ENCODE results near the gene PAGE1.
"Not testable (repeated sequence)": the region's sequence is repeated elsewhere in the genome, so short reads cannot be mapped to it uniquely, and the experiment has no call there.

Gene PAGE1, protein sequence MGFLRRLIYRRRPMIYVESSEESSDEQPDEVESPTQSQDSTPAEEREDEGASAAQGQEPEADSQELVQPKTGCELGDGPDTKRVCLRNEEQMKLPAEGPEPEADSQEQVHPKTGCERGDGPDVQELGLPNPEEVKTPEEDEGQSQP

GRCh38 chrX:49695276-49696180, at the start of gene PAGE1:
PAGE1 (minus strand) TSS chrX:49695984; CDS start chrX:49694770, 1,214 bp downstream.
- Mint-ChIP-seq H3K36me3 (no peaks in the 10 kb centered on the region), H3K9me3 (peaks cover 2 to 8% of the 10 kb centered on the region in 2 donors), H3K27ac (no peak within 1 kb of the TSS), H3K4me1 (no peaks in the 10 kb centered on the region), H3K4me3 (no peak within 1 kb of the TSS), H3K27me3 (peaks cover 7 to 12% of the 10 kb centered on the region in 2 donors)
- DNase-seq (no peak), ATAC-seq (replicated peaks) (no peak)

GRCh38 chrX:49741501-49741900, 45.7 kb upstream of the PAGE1 start:
- not testable (repeated sequence) for DNase-seq; ATAC-seq (replicated peaks); H3K27ac Mint-ChIP-seq; H3K36me3 Mint-ChIP-seq; H3K9me3 Mint-ChIP-seq; H3K4me1 Mint-ChIP-seq; H3K4me3 Mint-ChIP-seq
- H3K27me3 Mint-ChIP-seq: peaks cover 9 to 33% of the 10 kb centered on the region in 2 donors

GRCh38 chrX:49727847-49728246, 32.1 kb upstream of the PAGE1 start:
- no peak for DNase-seq
- Mint-ChIP-seq H3K9me3 (no peaks in the 10 kb centered on the region), H3K36me3 (no peaks in the 10 kb centered on the region), H3K4me3 (no peak overlapping the region), H3K4me1 (no peaks in the 10 kb centered on the region), H3K27ac (no peak overlapping the region), H3K27me3 (peaks cover 0 to 11% of the 10 kb centered on the region in 2 donors)
- ATAC-seq (replicated peaks): no peak

GRCh38 chrX:49726966-49727365, 31.2 kb upstream of the PAGE1 start:
- Mint-ChIP-seq H3K4me1 (no peaks in the 10 kb centered on the region), H3K27ac (no peak overlapping the region), H3K9me3 (no peaks in the 10 kb centered on the region), H3K4me3 (no peak overlapping the region), H3K36me3 (no peaks in the 10 kb centered on the region), H3K27me3 (peaks cover 0 to 11% of the 10 kb centered on the region in 2 donors)
- no peak for DNase-seq
- ATAC-seq (replicated peaks): no peak

- Mint-ChIP-seq H3K27me3 (peaks cover 0 to 11% of the 10 kb centered on the region in 2 donors), H3K4me3 (no peak overlapping the region)
These were observed 30.4 kb upstream of the PAGE1 start for GRCh38 chrX:49725923-49726904.

GRCh38 chrX:49725401-49725800, 29.6 kb upstream of the PAGE1 start:
- Mint-ChIP-seq H3K9me3 (no peaks in the 10 kb centered on the region), H3K27me3 (peaks cover 0 to 5% of the 10 kb centered on the region in 2 donors), H3K36me3 (no peaks in the 10 kb centered on the region), H3K4me1 (no peaks in the 10 kb centered on the region), H3K27ac (no peak overlapping the region), H3K4me3 (no peak overlapping the region)
- ATAC-seq (replicated peaks) (no peak), DNase-seq (no peak)

More at GRCh38 chrX:49725923-49726904, 30.4 kb upstream of the PAGE1 start:
- Mint-ChIP-seq H3K36me3 (no peaks in the 10 kb centered on the region), H3K9me3 (no peaks in the 10 kb centered on the region), H3K27ac (no peak overlapping the region), H3K4me1 (no peaks in the 10 kb centered on the region)
- no peak for ATAC-seq (replicated peaks)
- DNase-seq: no peak

- not testable (repeated sequence) for H3K36me3 Mint-ChIP-seq; ATAC-seq (replicated peaks); H3K27me3 Mint-ChIP-seq; H3K9me3 Mint-ChIP-seq; H3K4me3 Mint-ChIP-seq; H3K27ac Mint-ChIP-seq; DNase-seq; H3K4me1 Mint-ChIP-seq
These were observed 24.3 kb upstream of the PAGE1 start for GRCh38 chrX:49720106-49720505.

DNA sequence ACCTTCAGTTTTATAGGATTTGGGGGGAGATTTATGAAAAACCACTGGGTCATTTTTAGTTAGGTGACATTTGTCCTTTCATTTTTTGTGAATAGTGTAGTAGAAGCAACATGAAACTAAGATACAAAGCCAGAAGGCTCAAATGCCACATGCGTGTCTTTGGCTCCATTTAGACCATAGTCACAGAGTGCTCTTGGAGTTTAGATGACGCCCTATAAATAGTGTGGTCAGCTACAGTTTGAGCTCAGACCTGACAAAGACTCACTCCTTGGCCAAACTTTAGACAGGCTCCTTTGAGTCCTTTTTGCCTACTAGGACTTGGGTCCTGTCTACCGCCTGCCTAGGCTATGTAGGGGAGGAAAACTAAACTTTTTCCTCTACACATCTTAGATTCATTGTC, 16.8 kb upstream of the PAGE1 start:
- no peak overlapping the region for H3K4me3 Mint-ChIP-seq
- no peak for ATAC-seq (replicated peaks)

GRCh38 chrX:49710744-49711319, 15.0 kb upstream of the PAGE1 start:
- Mint-ChIP-seq H3K4me1 (no peaks in the 10 kb centered on the region), H3K27me3 (peaks cover 6 to 12% of the 10 kb centered on the region in 2 donors), H3K4me3 (no peak overlapping the region), H3K9me3 (no peaks in the 10 kb centered on the region), H3K36me3 (no peaks in the 10 kb centered on the region), H3K27ac (no peak overlapping the region)
- no peak for ATAC-seq (replicated peaks)
- no peak for DNase-seq

More for the DNA sequence above, 16.8 kb upstream of the PAGE1 start:
- Mint-ChIP-seq H3K36me3 (no peaks in the 10 kb centered on the region), H3K27ac (no peak overlapping the region), H3K9me3 (no peaks in the 10 kb centered on the region), H3K27me3 (peaks cover 6 to 12% of the 10 kb centered on the region in 2 donors), H3K4me1 (no peaks in the 10 kb centered on the region)
- no peak for DNase-seq

GRCh38 chrX:49704691-49705404, 9.1 kb upstream of the PAGE1 start:
- Mint-ChIP-seq H3K4me1 (no peaks in the 10 kb centered on the region), H3K9me3 (no peaks in the 10 kb centered on the region), H3K36me3 (no peaks in the 10 kb centered on the region), H3K27me3 (peaks cover 5 to 6% of the 10 kb centered on the region in 2 donors), H3K4me3 (no peak overlapping the region), H3K27ac (no peak overlapping the region)
- ATAC-seq (replicated peaks): no peak
- no peak for DNase-seq

DNA sequence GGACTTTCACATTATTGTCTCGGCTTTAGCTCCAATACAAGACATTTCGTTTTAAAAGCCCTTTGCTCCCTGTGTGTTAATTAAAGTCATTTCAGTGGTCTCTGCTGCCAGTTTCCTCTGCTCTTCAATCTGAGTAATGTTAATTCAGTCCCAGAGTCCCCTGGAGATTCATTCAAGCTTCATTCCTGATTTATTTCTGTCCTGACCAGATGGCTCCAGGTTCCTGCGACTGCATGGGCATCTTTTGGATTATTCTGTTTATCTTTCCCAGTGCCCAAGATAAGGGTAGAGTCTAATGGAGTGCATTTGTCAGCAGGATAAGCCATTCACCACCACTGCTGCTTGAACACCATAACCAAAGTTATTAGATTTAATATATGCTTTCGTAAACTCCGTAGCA, 6.1 kb upstream of the PAGE1 start:
- Mint-ChIP-seq H3K9me3 (no peaks in the 10 kb centered on the region), H3K27me3 (peaks cover 5 to 6% of the 10 kb centered on the region in 2 donors), H3K36me3 (no peaks in the 10 kb centered on the region), H3K4me1 (no peaks in the 10 kb centered on the region), H3K4me3 (no peak overlapping the region), H3K27ac (no peak overlapping the region)
- DNase-seq (no peak), ATAC-seq (replicated peaks) (no peak)

- no peaks in the 10 kb centered on the region for H3K9me3 Mint-ChIP-seq
- DNase-seq (no peak), ATAC-seq (replicated peaks) (no peak)
- no peak overlapping the region for H3K4me3 Mint-ChIP-seq
- no peaks in the 10 kb centered on the region for H3K36me3 Mint-ChIP-seq
- H3K4me1 Mint-ChIP-seq: no peaks in the 10 kb centered on the region
- no peak overlapping the region for H3K27ac Mint-ChIP-seq
- H3K27me3 Mint-ChIP-seq: peaks cover 5 to 10% of the 10 kb centered on the region in 2 donors
These were observed 5.5 kb upstream of the PAGE1 start for GRCh38 chrX:49701323-49701722.

DNA sequence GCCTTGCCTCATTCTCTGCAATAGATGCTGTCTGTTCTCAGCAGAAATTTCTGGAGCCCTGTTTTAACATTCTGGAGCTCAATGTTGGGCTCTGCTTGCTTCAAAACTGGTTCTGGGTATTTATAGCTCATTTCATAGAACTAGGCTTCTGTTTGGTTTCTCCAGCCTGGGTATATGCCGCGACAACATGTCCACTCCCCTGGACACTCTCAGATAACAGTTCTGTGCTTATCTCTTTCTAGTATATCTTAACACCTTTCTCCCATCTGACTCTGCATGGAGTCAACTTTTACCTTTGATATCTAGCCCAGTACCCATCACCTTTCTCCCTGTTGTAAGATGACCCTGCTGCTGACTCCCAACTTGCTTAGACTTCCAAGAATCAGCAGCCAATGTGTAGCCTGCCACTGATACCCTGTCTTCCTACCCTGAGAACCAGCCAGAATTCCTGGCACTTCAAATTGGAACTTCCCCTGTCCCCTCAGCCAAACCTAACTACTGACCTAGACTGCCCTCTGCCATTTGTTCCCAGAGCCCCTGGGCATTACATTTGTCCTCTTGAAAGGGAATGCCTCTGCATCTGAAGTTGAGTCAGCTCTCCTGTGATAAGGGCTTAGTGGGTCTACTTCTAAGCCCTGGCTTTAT, 20.6 kb downstream of the PAGE1 start:
- Mint-ChIP-seq H3K27ac (no peak overlapping the region), H3K36me3 (no peaks in the 10 kb centered on the region), H3K4me3 (no peak overlapping the region), H3K9me3 (peaks cover 0 to 4% of the 10 kb centered on the region in 2 donors), H3K27me3 (peaks cover 7 to 10% of the 10 kb centered on the region in 2 donors), H3K4me1 (no peaks in the 10 kb centered on the region)
- ATAC-seq (replicated peaks) (no peak), DNase-seq (no peak)
